ENCODE results near the gene SFXN5. TPM values are rescaled to one million over a fixed set of nuclear protein-coding genes. Genes with fewer than 3 reads are reported as not detected.

The SFXN5 gene
- total RNA-seq, 1 donor from 2014 or later, result 4.7 TPM

DNA sequence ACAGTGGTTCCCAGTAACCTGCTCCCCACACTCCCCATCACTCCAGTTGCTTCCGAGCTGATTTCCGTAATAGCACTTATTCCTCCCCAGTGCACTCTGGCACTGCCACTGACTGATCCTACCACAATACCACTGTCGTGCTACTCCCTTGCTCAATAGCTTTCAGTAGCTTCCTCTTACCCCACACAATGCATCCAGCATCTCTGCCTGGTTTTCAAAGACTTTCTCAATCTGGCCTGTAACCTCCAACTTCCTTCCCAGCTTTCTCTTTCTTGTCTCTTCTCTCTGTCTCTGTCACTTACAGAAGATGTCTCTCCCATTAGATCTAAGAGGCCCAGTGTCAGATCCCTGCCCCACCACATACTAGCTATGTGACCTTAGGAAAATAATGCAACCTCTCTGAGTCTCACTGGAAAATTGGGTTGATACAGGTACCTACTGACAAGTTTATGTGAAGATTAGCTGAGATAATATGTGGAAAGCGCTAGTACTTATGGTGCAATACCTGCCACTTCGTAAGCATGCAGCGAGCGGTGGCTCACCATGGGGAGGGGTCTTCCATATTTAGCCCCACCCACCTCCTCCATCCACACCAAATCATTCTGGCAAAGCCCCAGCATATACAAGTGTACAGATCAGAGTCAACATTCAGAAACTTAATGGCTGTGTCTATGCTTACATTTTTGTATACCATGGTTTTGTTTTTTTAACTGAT is 36.7 kb downstream of the SFXN5 start:
- Histone ChIP-seq H3K27me3 (ENCODE audit: control insufficient read depth in 3 of 3, insufficient read depth in 3 of 3, low read length in 3 of 3) (no peaks in the 10 kb centered on the region), H3K27ac (ENCODE audit: low read depth, low read length) (no peak overlapping the region)

GRCh38 chr2:73033766-73034381 is 37.6 kb downstream of the SFXN5 start:
- H3K9me3 ChIP-seq (ENCODE audit: control insufficient read depth in 3 of 3, low read length in 3 of 3), result no peaks in the 10 kb centered on the region
- H3K27me3 ChIP-seq (ENCODE audit: control insufficient read depth in 3 of 3, insufficient read depth in 3 of 3, low read length in 3 of 3), result no peaks in the 10 kb centered on the region
- H3K4me1 ChIP-seq (ENCODE audit: control insufficient read depth in 3 of 3, insufficient read depth in 3 of 3, low read length in 3 of 3), result peaks cover 0 to 3% (median 2%) of the 10 kb centered on the region in 3 donors
- no peak overlapping the region for H3K27ac ChIP-seq (ENCODE audit: low read depth, low read length)
- H3K36me3 ChIP-seq (ENCODE audit: control insufficient read depth in 3 of 3, insufficient read depth in 3 of 3, low read length in 3 of 3), result peaks cover 7 to 10% (median 9%) of the 10 kb centered on the region in 3 donors
- H3K4me3 ChIP-seq (ENCODE audit: low read length in 3 of 3), result no peak overlapping the region
- no peak overlapping the region for H3K9ac ChIP-seq (ENCODE audit: low read depth in 1 of 3, low read length in 3 of 3)

More for the DNA sequence above, 36.7 kb downstream of the SFXN5 start:
- no peaks in the 10 kb centered on the region for H3K9me3 ChIP-seq (ENCODE audit: control insufficient read depth in 3 of 3, low read length in 3 of 3)
- no peak overlapping the region for H3K9ac ChIP-seq (ENCODE audit: low read depth in 1 of 3, low read length in 3 of 3)
- H3K4me3 ChIP-seq (ENCODE audit: low read length in 3 of 3), result no peak overlapping the region
- peaks cover 7 to 10% (median 9%) of the 10 kb centered on the region in 3 donors for H3K36me3 ChIP-seq (ENCODE audit: control insufficient read depth in 3 of 3, insufficient read depth in 3 of 3, low read length in 3 of 3)
- peaks cover 0 to 3% (median 2%) of the 10 kb centered on the region in 3 donors for H3K4me1 ChIP-seq (ENCODE audit: control insufficient read depth in 3 of 3, insufficient read depth in 3 of 3, low read length in 3 of 3)

DNA sequence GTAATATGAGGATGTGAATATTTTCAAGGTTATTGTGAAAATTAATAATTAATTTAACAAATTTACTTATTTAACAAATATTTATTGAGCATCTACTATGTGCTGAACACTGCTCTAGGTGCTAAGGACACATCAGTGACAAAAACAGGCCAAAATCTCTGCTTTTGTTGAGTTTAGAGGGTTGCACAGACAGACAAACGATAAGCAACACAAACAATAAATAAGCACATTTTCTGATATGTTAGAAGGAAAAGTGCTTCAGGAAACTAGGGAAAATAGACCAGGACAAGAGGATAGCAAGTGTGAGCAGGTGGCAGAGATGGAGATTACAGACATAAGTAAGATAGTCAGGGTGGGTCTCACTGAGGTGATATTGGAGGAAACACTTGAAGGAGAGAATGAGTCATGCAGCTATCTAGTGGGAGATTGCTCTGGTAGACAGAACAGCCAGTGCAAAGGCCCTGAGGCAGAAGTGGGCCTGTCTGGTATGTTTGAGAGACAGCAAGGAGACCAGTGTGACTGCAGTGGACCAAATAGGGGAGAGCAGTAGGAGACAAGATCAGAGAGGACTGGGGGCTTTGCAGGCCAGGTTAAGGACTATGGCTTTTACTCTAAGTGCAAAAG is 38.3 kb downstream of the SFXN5 start:
- Histone ChIP-seq H3K9me3 (ENCODE audit: control insufficient read depth in 3 of 3, low read length in 3 of 3) (no peaks in the 10 kb centered on the region), H3K27me3 (ENCODE audit: control insufficient read depth in 3 of 3, insufficient read depth in 3 of 3, low read length in 3 of 3) (no peaks in the 10 kb centered on the region)

DNA sequence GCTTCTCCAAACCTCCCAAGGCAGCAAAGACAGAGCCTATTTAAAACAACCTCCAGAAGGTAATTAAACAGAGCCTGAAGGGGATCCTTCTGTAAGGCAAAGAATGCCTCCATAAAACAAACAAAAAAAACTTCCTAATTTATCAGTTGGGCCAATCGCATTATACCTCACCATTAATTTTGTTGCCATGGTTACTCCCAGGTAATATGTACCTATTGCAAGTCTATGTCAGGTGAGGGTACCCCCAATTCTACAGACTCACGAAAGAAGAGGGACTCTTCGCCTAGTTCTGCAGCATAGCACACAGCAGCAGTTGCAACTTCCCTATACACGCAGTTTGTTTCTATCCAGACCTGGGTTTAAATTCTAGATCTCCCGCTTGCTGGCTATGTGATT is 38.8 kb downstream of the SFXN5 start:
- no peak overlapping the region for H3K9ac ChIP-seq (ENCODE audit: low read depth in 1 of 3, low read length in 3 of 3)
- H3K9me3 ChIP-seq (ENCODE audit: control insufficient read depth in 3 of 3, low read length in 3 of 3), result no peaks in the 10 kb centered on the region
- peaks cover 0 to 3% (median 2%) of the 10 kb centered on the region in 3 donors for H3K4me1 ChIP-seq (ENCODE audit: control insufficient read depth in 3 of 3, insufficient read depth in 3 of 3, low read length in 3 of 3)
- H3K4me3 ChIP-seq (ENCODE audit: low read length in 3 of 3), result no peak overlapping the region
- peaks cover 5 to 11% (median 8%) of the 10 kb centered on the region in 3 donors for H3K36me3 ChIP-seq (ENCODE audit: control insufficient read depth in 3 of 3, insufficient read depth in 3 of 3, low read length in 3 of 3)
- no peaks in the 10 kb centered on the region for H3K27me3 ChIP-seq (ENCODE audit: control insufficient read depth in 3 of 3, insufficient read depth in 3 of 3, low read length in 3 of 3)
- no peak overlapping the region for H3K27ac ChIP-seq (ENCODE audit: low read depth, low read length)

More for the DNA sequence above, 38.3 kb downstream of the SFXN5 start:
- H3K4me3 ChIP-seq (ENCODE audit: low read length in 3 of 3), result no peak overlapping the region
- H3K4me1 ChIP-seq (ENCODE audit: control insufficient read depth in 3 of 3, insufficient read depth in 3 of 3, low read length in 3 of 3), result peaks cover 0 to 3% (median 2%) of the 10 kb centered on the region in 3 donors
- peaks cover 7 to 10% (median 7%) of the 10 kb centered on the region in 3 donors for H3K36me3 ChIP-seq (ENCODE audit: control insufficient read depth in 3 of 3, insufficient read depth in 3 of 3, low read length in 3 of 3)
- no peak overlapping the region for H3K27ac ChIP-seq (ENCODE audit: low read depth, low read length)
- no peak overlapping the region for H3K9ac ChIP-seq (ENCODE audit: low read depth in 1 of 3, low read length in 3 of 3)

- H3K9ac ChIP-seq (ENCODE audit: low read depth in 1 of 3, low read length in 3 of 3), result no peak overlapping the region
- H3K4me1 ChIP-seq (ENCODE audit: control insufficient read depth in 3 of 3, insufficient read depth in 3 of 3, low read length in 3 of 3), result peaks cover 0 to 3% (median 2%) of the 10 kb centered on the region in 3 donors
- H3K27ac ChIP-seq (ENCODE audit: low read depth, low read length), result no peak overlapping the region
- no peaks in the 10 kb centered on the region for H3K27me3 ChIP-seq (ENCODE audit: control insufficient read depth in 3 of 3, insufficient read depth in 3 of 3, low read length in 3 of 3)
- H3K4me3 ChIP-seq (ENCODE audit: low read length in 3 of 3), result no peak overlapping the region
- peaks cover 4 to 10% (median 8%) of the 10 kb centered on the region in 3 donors for H3K36me3 ChIP-seq (ENCODE audit: control insufficient read depth in 3 of 3, insufficient read depth in 3 of 3, low read length in 3 of 3)
- no peaks in the 10 kb centered on the region for H3K9me3 ChIP-seq (ENCODE audit: control insufficient read depth in 3 of 3, low read length in 3 of 3)
Observed at GRCh38 chr2:73031725-73032701, 39.5 kb downstream of the SFXN5 start.

DNA sequence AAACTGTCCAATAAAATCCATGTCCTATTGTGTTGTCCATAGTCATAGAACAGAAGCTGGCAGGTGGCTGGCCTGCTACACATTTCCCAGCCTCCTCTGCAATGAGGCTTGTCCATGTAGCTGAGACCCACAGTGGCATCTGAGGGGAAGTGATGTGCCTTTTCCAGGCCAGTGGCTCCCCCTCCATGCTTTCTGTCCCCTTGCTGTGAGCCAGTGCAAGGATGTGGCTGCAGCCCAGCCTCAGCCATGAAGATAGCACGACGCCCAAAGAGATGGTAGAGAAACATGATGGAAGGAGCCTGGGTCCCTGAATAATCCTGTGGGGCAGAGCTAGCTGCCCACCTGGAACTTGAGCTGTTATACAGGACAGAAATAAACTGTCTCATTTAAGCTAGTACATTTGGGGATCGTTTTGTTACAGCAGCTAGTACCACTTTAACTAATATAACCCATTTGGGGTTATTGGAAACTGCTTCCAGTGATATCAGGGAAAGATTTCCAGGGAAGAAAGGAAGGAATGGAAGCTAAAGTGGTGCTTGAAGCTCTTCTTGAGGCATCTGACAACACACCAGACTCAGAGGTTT is 40.3 kb downstream of the SFXN5 start:
- Histone ChIP-seq H3K36me3 (ENCODE audit: control insufficient read depth in 3 of 3, insufficient read depth in 3 of 3, low read length in 3 of 3) (peaks cover 2 to 9% (median 5%) of the 10 kb centered on the region in 3 donors), H3K4me3 (ENCODE audit: low read length in 3 of 3) (no peak overlapping the region), H3K27me3 (ENCODE audit: control insufficient read depth in 3 of 3, insufficient read depth in 3 of 3, low read length in 3 of 3) (no peaks in the 10 kb centered on the region), H3K9ac (ENCODE audit: low read depth in 1 of 3, low read length in 3 of 3) (no peak overlapping the region), H3K4me1 (ENCODE audit: control insufficient read depth in 3 of 3, insufficient read depth in 3 of 3, low read length in 3 of 3) (peaks cover 0 to 3% (median 2%) of the 10 kb centered on the region in 3 donors), H3K27ac (ENCODE audit: low read depth, low read length) (no peak overlapping the region), H3K9me3 (ENCODE audit: control insufficient read depth in 3 of 3, low read length in 3 of 3) (no peaks in the 10 kb centered on the region)

DNA sequence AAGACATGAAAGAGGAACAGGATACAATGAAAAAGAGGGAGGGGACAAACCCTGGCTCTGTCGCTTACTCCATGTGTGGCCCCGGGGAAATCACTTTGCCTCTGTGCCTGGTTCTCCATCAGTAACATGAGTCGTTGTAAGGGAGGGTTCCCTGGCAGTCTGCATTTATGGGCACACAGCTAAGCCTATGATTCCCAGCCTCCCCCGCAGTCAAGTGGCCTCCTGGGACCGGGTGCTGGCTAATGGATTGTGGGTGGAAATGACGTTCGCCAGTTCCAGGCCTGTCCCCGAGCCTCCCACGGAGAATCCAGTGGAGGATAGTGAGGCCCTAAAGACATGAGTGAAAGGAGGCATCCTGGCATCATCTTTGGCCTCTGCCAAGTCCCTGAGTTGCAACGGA is 42.7 kb downstream of the SFXN5 start:
- Histone ChIP-seq H3K9me3 (ENCODE audit: control insufficient read depth in 3 of 3, low read length in 3 of 3) (no peaks in the 10 kb centered on the region), H3K4me3 (ENCODE audit: low read length in 3 of 3) (no peak overlapping the region), H3K4me1 (ENCODE audit: control insufficient read depth in 3 of 3, insufficient read depth in 3 of 3, low read length in 3 of 3) (no peaks in the 10 kb centered on the region), H3K36me3 (ENCODE audit: control insufficient read depth in 3 of 3, insufficient read depth in 3 of 3, low read length in 3 of 3) (peaks cover 2 to 16% (median 5%) of the 10 kb centered on the region in 3 donors), H3K9ac (ENCODE audit: low read depth in 1 of 3, low read length in 3 of 3) (no peak overlapping the region), H3K27ac (ENCODE audit: low read depth, low read length) (no peak overlapping the region), H3K27me3 (ENCODE audit: control insufficient read depth in 3 of 3, insufficient read depth in 3 of 3, low read length in 3 of 3) (no peaks in the 10 kb centered on the region)

DNA sequence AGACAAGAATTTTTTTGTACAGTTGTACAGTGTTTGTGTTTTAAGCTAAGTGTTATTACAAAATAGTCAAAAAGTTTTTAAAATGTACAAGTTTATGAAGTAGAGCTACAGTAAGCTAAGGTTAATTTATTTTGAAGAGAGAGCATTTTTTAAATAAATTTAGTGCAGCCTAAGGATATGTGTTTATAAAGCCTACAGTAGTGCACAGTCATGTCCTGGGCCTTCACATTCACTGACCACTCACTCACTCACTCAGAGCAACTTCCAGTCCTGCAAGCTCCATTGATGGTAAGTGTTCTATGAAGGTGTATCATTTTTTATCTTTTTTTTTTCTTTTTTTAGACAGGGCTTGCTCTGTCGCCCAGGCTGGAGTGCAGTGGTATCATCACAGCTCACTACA is 44.2 kb downstream of the SFXN5 start:
- H3K4me1 ChIP-seq (ENCODE audit: control insufficient read depth in 3 of 3, insufficient read depth in 3 of 3, low read length in 3 of 3), result no peaks in the 10 kb centered on the region
- H3K4me3 ChIP-seq (ENCODE audit: low read length in 3 of 3), result no peak overlapping the region
- no peaks in the 10 kb centered on the region for H3K9me3 ChIP-seq (ENCODE audit: control insufficient read depth in 3 of 3, low read length in 3 of 3)
- no peak overlapping the region for H3K9ac ChIP-seq (ENCODE audit: low read depth in 1 of 3, low read length in 3 of 3)
- H3K36me3 ChIP-seq (ENCODE audit: control insufficient read depth in 3 of 3, insufficient read depth in 3 of 3, low read length in 3 of 3), result peaks cover 4 to 19% (median 5%) of the 10 kb centered on the region in 3 donors
- H3K27ac ChIP-seq (ENCODE audit: low read depth, low read length), result no peak overlapping the region
- no peaks in the 10 kb centered on the region for H3K27me3 ChIP-seq (ENCODE audit: control insufficient read depth in 3 of 3, insufficient read depth in 3 of 3, low read length in 3 of 3)

DNA sequence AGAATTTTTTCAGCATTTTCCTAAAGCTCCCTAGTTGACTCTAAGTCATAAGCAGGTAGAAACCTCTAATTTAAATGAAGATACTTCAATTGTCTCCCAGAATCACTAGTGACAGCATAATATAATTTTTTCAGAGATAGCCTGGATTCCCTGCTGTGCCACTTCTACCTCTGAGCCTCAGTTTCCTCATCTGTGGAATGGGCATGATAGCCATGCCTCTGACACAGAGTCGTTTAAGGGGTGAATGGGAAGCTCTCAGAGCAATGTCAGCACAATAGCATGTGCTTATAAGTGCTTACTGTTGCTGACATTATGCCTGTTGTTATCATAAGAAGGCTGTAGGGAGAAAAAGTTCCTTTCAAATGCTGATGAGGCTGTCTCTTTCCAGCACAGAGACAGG is 48.0 kb downstream of the SFXN5 start:
- H3K27ac ChIP-seq (ENCODE audit: low read depth, low read length), result no peak overlapping the region
- peaks cover 13 to 29% (median 21%) of the 10 kb centered on the region in 3 donors for H3K36me3 ChIP-seq (ENCODE audit: control insufficient read depth in 3 of 3, insufficient read depth in 3 of 3, low read length in 3 of 3)
- H3K4me3 ChIP-seq (ENCODE audit: low read length in 3 of 3), result no peak overlapping the region
- no peaks in the 10 kb centered on the region for H3K27me3 ChIP-seq (ENCODE audit: control insufficient read depth in 3 of 3, insufficient read depth in 3 of 3, low read length in 3 of 3)
- no peak overlapping the region for H3K9ac ChIP-seq (ENCODE audit: low read depth in 1 of 3, low read length in 3 of 3)
- no peaks in the 10 kb centered on the region for H3K4me1 ChIP-seq (ENCODE audit: control insufficient read depth in 3 of 3, insufficient read depth in 3 of 3, low read length in 3 of 3)
- H3K9me3 ChIP-seq (ENCODE audit: control insufficient read depth in 3 of 3, low read length in 3 of 3), result no peaks in the 10 kb centered on the region

All from skeletal muscle tissue (tissue), 4 donors.